GM13977 (cell line): ENCODE data around the gene PIP4K2A.

Experiments
- DNase-seq: peaks from one replicate; pipeline ENCODE4 v3.0.0; 2012; ENCODE audit warnings: low spot score
- CTCF ChIP-seq: IDR thresholded peaks from 2 replicates; pipeline ENCODE4 v1.5.1; 2012; ENCODE audit warnings: mild to moderate bottlenecking, control low read depth; ENCODE audit not compliant: insufficient read depth; ENCODE audit errors: extremely low read depth, missing control alignments
- in situ Hi-C: fragments of 300-500 bp; cut with MboI; formaldehyde crosslinking; loops from one replicate; pipeline ENCODE4 v1.12.0; 2022; ENCODE audit warnings: low sequenced_read_pairs, low pct_unique_long_range_greater_than_20kb, mixed read lengths, inconsistent platforms; ENCODE audit not compliant: unreplicated experiment

The PIP4K2A gene

GRCh38 chr10:22560096-22560912, 154.1 kb downstream of the PIP4K2A start:
- in situ Hi-C loops = loop anchor here (25.0 kb wide), 1 partner anchor 548 kb away; the partner anchor contains the start of gene DNAJC1
- no peak for DNase-seq
- no peak for TF ChIP-seq CTCF

GRCh38 chr10:22557321-22557720, 157.1 kb downstream of the PIP4K2A start:
- TF ChIP-seq CTCF = no peak
- in situ Hi-C loops = loop anchor here (10.0 to 25.0 kb wide), 2 partner anchors 427 to 545 kb away; partner anchors contain the start of gene DNAJC1
- DNase-seq = no peak

GRCh38 chr10:22556774-22557173, 157.6 kb downstream of the PIP4K2A start:
- in situ Hi-C loops = loop anchor here (10.0 to 25.0 kb wide), 2 partner anchors 428 to 544 kb away; partner anchors contain the start of gene DNAJC1
- no peak for TF ChIP-seq CTCF
- no peak for DNase-seq

- TF ChIP-seq CTCF = no peak
- in situ Hi-C loops = loop anchor here (10.0 to 25.0 kb wide), 2 partner anchors 430 to 542 kb away; partner anchors contain the start of gene DNAJC1
- no peak for DNase-seq
Measured at GRCh38 chr10:22554461-22555182, 159.8 kb downstream of the PIP4K2A start.

- DNase-seq = no peak
- no peak for TF ChIP-seq CTCF
- in situ Hi-C loops = loop anchor here (10.0 to 25.0 kb wide), 2 partner anchors 431 to 541 kb away; partner anchors contain the start of gene DNAJC1
Measured at GRCh38 chr10:22553452-22553995, 160.9 kb downstream of the PIP4K2A start.

- DNase-seq = no peak
- TF ChIP-seq CTCF = no peak
- in situ Hi-C loops = loop anchor here (10.0 to 25.0 kb wide), 2 partner anchors 432 to 541 kb away; partner anchors contain the start of gene DNAJC1
Measured at GRCh38 chr10:22552888-22553378, 161.4 kb downstream of the PIP4K2A start.
